Measurements from ENCODE around the gene SFT2D3. TPM values are rescaled to one million over a fixed set of nuclear protein-coding genes. Genes with fewer than 3 reads are reported as not detected.

The SFT2D3 gene
- total RNA-seq, 1 experiment from 2014 or later, result 7.6 TPM

GRCh38 chr2:127653421-127654083, 47.7 kb upstream of the SFT2D3 start:
- Histone ChIP-seq H3K9me3 (ENCODE audit: low read depth, low read length, poor library complexity, severe bottlenecking) (no peaks in the 10 kb centered on the region), H3K4me3 (ENCODE audit: low read depth, low read length, poor library complexity, severe bottlenecking) (no peak overlapping the region), H3K36me3 (ENCODE audit: insufficient read depth, low read length, poor library complexity, severe bottlenecking) (no peaks in the 10 kb centered on the region), H3K27ac (ENCODE audit: low read depth, low read length, poor library complexity, severe bottlenecking) (no peak overlapping the region), H3K4me1 (ENCODE audit: insufficient read depth, low read length, poor library complexity, severe bottlenecking) (peaks cover 5% of the 10 kb centered on the region), H3K27me3 (replicated peaks; ENCODE audit: insufficient read depth, low read depth, low read length, poor library complexity) (no peaks in the 10 kb centered on the region)
- TF ChIP-seq CTCF (conservative IDR thresholded peaks at IDR 0.05; ENCODE audit: low read depth, low read length), result no peak
- TF ChIP-seq EZH2 (IDR thresholded peaks at IDR 0.05; ENCODE audit: borderline replicate concordance, low read depth, low read length, poor library complexity, severe bottlenecking), result no peak
- no TSS peak for BruUV-seq (replicated peaks)
- POLR2A ChIA-PET (ENCODE audit: low non-redundant PET), result no interaction called here
- CTCF ChIA-PET, result interaction anchor here (0.8 kb wide), 1 partner anchor 62 kb away, joined by 3 read pairs; no protein-coding TSS in a partner anchor
- no peak for DNase-seq (ENCODE audit: low spot score)
- intact Hi-C loops (cut with micrococcal nuclease; ENCODE audit: unreplicated experiment), result no loop called here

- no TSS peak for BruUV-seq (replicated peaks)
Observed at GRCh38 chr2:127654084-127654837, 47.0 kb upstream of the SFT2D3 start.

GRCh38 chr2:127654838-127655175, 46.5 kb upstream of the SFT2D3 start:
- no peak overlapping the region for H3K4me3 ChIP-seq (ENCODE audit: low read depth, low read length, poor library complexity, severe bottlenecking)
- CTCF ChIA-PET, result no interaction called here
- TF ChIP-seq CTCF (conservative IDR thresholded peaks at IDR 0.05; ENCODE audit: low read depth, low read length) (no peak), EZH2 (IDR thresholded peaks at IDR 0.05; ENCODE audit: borderline replicate concordance, low read depth, low read length, poor library complexity, severe bottlenecking) (no peak)
- no peak for DNase-seq (ENCODE audit: low spot score)
- POLR2A ChIA-PET (ENCODE audit: low non-redundant PET), result no interaction called here
- intact Hi-C loops (cut with micrococcal nuclease; ENCODE audit: unreplicated experiment), result no loop called here
- no peaks in the 10 kb centered on the region for H3K36me3 ChIP-seq (ENCODE audit: insufficient read depth, low read length, poor library complexity, severe bottlenecking)
- H3K9me3 ChIP-seq (ENCODE audit: low read depth, low read length, poor library complexity, severe bottlenecking), result no peaks in the 10 kb centered on the region
- no peaks in the 10 kb centered on the region for H3K4me1 ChIP-seq (ENCODE audit: insufficient read depth, low read length, poor library complexity, severe bottlenecking)
- no TSS peak for BruUV-seq (replicated peaks)
- H3K27ac ChIP-seq (ENCODE audit: low read depth, low read length, poor library complexity, severe bottlenecking), result no peak overlapping the region
- H3K27me3 ChIP-seq (replicated peaks; ENCODE audit: insufficient read depth, low read depth, low read length, poor library complexity), result no peaks in the 10 kb centered on the region

More at GRCh38 chr2:127654084-127654837, 47.0 kb upstream of the SFT2D3 start:
- POLR2A ChIA-PET (ENCODE audit: low non-redundant PET), result no interaction called here
- H3K27me3 ChIP-seq (replicated peaks; ENCODE audit: insufficient read depth, low read depth, low read length, poor library complexity), result no peaks in the 10 kb centered on the region
- H3K9me3 ChIP-seq (ENCODE audit: low read depth, low read length, poor library complexity, severe bottlenecking), result no peaks in the 10 kb centered on the region
- intact Hi-C loops (cut with micrococcal nuclease; ENCODE audit: unreplicated experiment), result no loop called here
- peaks cover 5% of the 10 kb centered on the region for H3K4me1 ChIP-seq (ENCODE audit: insufficient read depth, low read length, poor library complexity, severe bottlenecking)
- TF ChIP-seq EZH2 (IDR thresholded peaks at IDR 0.05; ENCODE audit: borderline replicate concordance, low read depth, low read length, poor library complexity, severe bottlenecking), result no peak
- TF ChIP-seq CTCF (conservative IDR thresholded peaks at IDR 0.05; ENCODE audit: low read depth, low read length), result no peak
- CTCF ChIA-PET, result interaction anchor here (0.8 kb wide), 1 partner anchor 63 kb away, joined by 3 read pairs; no protein-coding TSS in a partner anchor
- DNase-seq (ENCODE audit: low spot score), result no peak
- H3K36me3 ChIP-seq (ENCODE audit: insufficient read depth, low read length, poor library complexity, severe bottlenecking), result no peaks in the 10 kb centered on the region
- H3K27ac ChIP-seq (ENCODE audit: low read depth, low read length, poor library complexity, severe bottlenecking), result no peak overlapping the region
- H3K4me3 ChIP-seq (ENCODE audit: low read depth, low read length, poor library complexity, severe bottlenecking), result no peak overlapping the region
